Smooth muscle cell (in vitro differentiated cells): ENCODE results near the gene PPP1R7. TPM values are rescaled to one million over a fixed set of nuclear protein-coding genes. Genes with fewer than 3 reads are reported as not detected.

Experiments used
- DNase-seq: peaks from one replicate; lab custom pipeline; 2025; ENCODE audit not compliant: unreplicated experiment; lab: John Stamatoyannopoulos, UW
- H2AFZ ChIP-seq: fragments of 200-600 bp; sonication (generic); 2 replicates; pipeline ENCODE4 v1.6.0; 2016; ENCODE audit warnings: antibody characterized with exemption, low read depth, mild to moderate bottlenecking
- H3F3A ChIP-seq: fragments of 200-600 bp; sonication (generic); 2 replicates; pipeline ENCODE4 v1.6.0; 2017; ENCODE audit warnings: antibody characterized with exemption, low read depth
- H3K27ac ChIP-seq: fragments of 200-600 bp; sonication (generic); 2 replicates; pipeline ENCODE4 v1.5.1; 2016; ENCODE audit warnings: low read depth, mild to moderate bottlenecking
- H3K27me3 ChIP-seq: fragments of 200-600 bp; sonication (generic); 2 replicates; pipeline ENCODE4 v1.6.1; 2016; ENCODE audit warnings: low read depth, mild to moderate bottlenecking
- H3K36me3 ChIP-seq: fragments of 200-600 bp; sonication (generic); 2 replicates; pipeline ENCODE4 v1.5.1; 2016; ENCODE audit warnings: low read depth
- H3K4me1 ChIP-seq: fragments of 200-600 bp; sonication (generic); 2 replicates; pipeline ENCODE4 v1.5.1; 2016; ENCODE audit warnings: low read depth
- H3K4me2 ChIP-seq: fragments of 200-600 bp; sonication (generic); 2 replicates; pipeline ENCODE4 v1.6.0; 2016; ENCODE audit warnings: mild to moderate bottlenecking
- H3K4me3 ChIP-seq: fragments of 200-600 bp; sonication (generic); 2 replicates; pipeline ENCODE4 v1.5.1; 2016; ENCODE audit warnings: mild to moderate bottlenecking
- H3K79me2 ChIP-seq: fragments of 200-600 bp; sonication (generic); 2 replicates; pipeline ENCODE4 v1.6.0; 2016; ENCODE audit warnings: low read depth, mild to moderate bottlenecking
- H3K9ac ChIP-seq: fragments of 200-600 bp; sonication (generic); 2 replicates; pipeline ENCODE4 v1.6.0; 2016; ENCODE audit warnings: low read depth
- H3K9me3 ChIP-seq: fragments of 200-600 bp; sonication (generic); replicated peaks from 2 replicates; pipeline ENCODE4 v1.5.1; 2016; ENCODE audit warnings: low read depth
- H4K20me1 ChIP-seq: fragments of 200-600 bp; sonication (generic); 2 replicates; pipeline ENCODE4 v1.6.0; 2016; ENCODE audit warnings: low read depth
- CTCF ChIP-seq: fragments of 200-600 bp; sonication (generic); IDR thresholded peaks from 2 replicates; pipeline ENCODE4 v1.5.1; 2017; ENCODE audit warnings: borderline replicate concordance, mild to moderate bottlenecking, antibody characterized with exemption; ENCODE audit not compliant: insufficient read depth, poor library complexity, severe bottlenecking
- WGBS: methylation state at CpG from one replicate; pipeline ENCODE4 v1.1.7; 2016; ENCODE audit warnings: low lambda C conversion rate; 5-methylcytosine and 5-hydroxymethylcytosine counted together
- polyA plus RNA-seq: library from polyadenylated mRNA; unstranded; fragments of >200 nt; fragmentation: Nextera tagmentation; extraction: Ambion mirVana; gene quantifications from 2 replicates; pipeline ENCODE4 v1.2.1, GENCODE V29; 2016
- total RNA-seq: library from RNA; depleted of rRNA; stranded (reverse); fragments of >200 nt; gene quantifications from 2 replicates; pipeline ENCODE4 v1.2.3, GENCODE V29; 2014

PPP1R7 gene
- total and polyA plus RNA-seq, 2 experiments from 2014 or later = 54.3 to 74.9 TPM

- Histone ChIP-seq H3K4me1 (no peaks in the 10 kb centered on the region), H3K27ac (no peak overlapping the region), H3F3A (no peaks in the 10 kb centered on the region), H3K36me3 (no peaks in the 10 kb centered on the region), H3K4me2 (no peak overlapping the region), H4K20me1 (no peaks in the 10 kb centered on the region), H3K4me3 (no peak overlapping the region), H3K9me3 (no peaks in the 10 kb centered on the region), H3K27me3 (no peaks in the 10 kb centered on the region), H3K79me2 (no peaks in the 10 kb centered on the region), H3K9ac (no peak overlapping the region), H2AFZ (no peak overlapping the region)
- no peak for TF ChIP-seq CTCF
- 97% methylated on average over 9 of the region's 9 CpGs for WGBS
- no peak for DNase-seq
Measured at GRCh38 chr2:241111440-241111805, 38.8 kb upstream of the PPP1R7 start.

GRCh38 chr2:241112046-241112445 is 38.2 kb upstream of the PPP1R7 start:
- no peak for DNase-seq

GRCh38 chr2:241112592-241112991 is 37.7 kb upstream of the PPP1R7 start:
- no peak overlapping the region for H3K4me2 ChIP-seq
- no peaks in the 10 kb centered on the region for H3K9me3 ChIP-seq
- no peaks in the 10 kb centered on the region for H3K4me1 ChIP-seq
- DNase-seq = no peak
- no peak overlapping the region for H3K27ac ChIP-seq
- WGBS = 94% methylated on average over 8 of the region's 8 CpGs
- no peak overlapping the region for H3K4me3 ChIP-seq
- no peak overlapping the region for H3K9ac ChIP-seq
- H3K27me3 ChIP-seq = no peaks in the 10 kb centered on the region
- no peaks in the 10 kb centered on the region for H4K20me1 ChIP-seq
- no peaks in the 10 kb centered on the region for H3K36me3 ChIP-seq
- no peaks in the 10 kb centered on the region for H3K79me2 ChIP-seq
- no peaks in the 10 kb centered on the region for H3F3A ChIP-seq
- TF ChIP-seq CTCF = no peak
- H2AFZ ChIP-seq = no peak overlapping the region

More at GRCh38 chr2:241112046-241112445, 38.2 kb upstream of the PPP1R7 start:
- no peaks in the 10 kb centered on the region for H3K36me3 ChIP-seq
- no peaks in the 10 kb centered on the region for H3K9me3 ChIP-seq
- TF ChIP-seq CTCF = no peak
- H3K79me2 ChIP-seq = no peaks in the 10 kb centered on the region
- H2AFZ ChIP-seq = no peak overlapping the region
- no peaks in the 10 kb centered on the region for H3K27me3 ChIP-seq
- WGBS = 97% methylated on average over 17 of the region's 17 CpGs
- H3K27ac ChIP-seq = no peak overlapping the region
- no peak overlapping the region for H3K4me3 ChIP-seq
- H3K9ac ChIP-seq = no peak overlapping the region
- H3F3A ChIP-seq = no peaks in the 10 kb centered on the region
- no peaks in the 10 kb centered on the region for H4K20me1 ChIP-seq
- H3K4me2 ChIP-seq = no peak overlapping the region
- H3K4me1 ChIP-seq = no peaks in the 10 kb centered on the region

- WGBS = 97% methylated on average over 11 of the region's 11 CpGs
- H2AFZ ChIP-seq = no peak overlapping the region
- H3K27ac ChIP-seq = no peak overlapping the region
- H3K4me1 ChIP-seq = no peaks in the 10 kb centered on the region
- no peak overlapping the region for H3K4me3 ChIP-seq
- H3K9ac ChIP-seq = no peak overlapping the region
- no peaks in the 10 kb centered on the region for H3F3A ChIP-seq
- TF ChIP-seq CTCF = no peak
- H3K79me2 ChIP-seq = no peaks in the 10 kb centered on the region
- no peaks in the 10 kb centered on the region for H3K36me3 ChIP-seq
- no peaks in the 10 kb centered on the region for H3K9me3 ChIP-seq
- H3K4me2 ChIP-seq = no peak overlapping the region
- no peak for DNase-seq
- H3K27me3 ChIP-seq = no peaks in the 10 kb centered on the region
- no peaks in the 10 kb centered on the region for H4K20me1 ChIP-seq
Measured at GRCh38 chr2:241114836-241115235, 35.4 kb upstream of the PPP1R7 start.
